Mesendoderm (in vitro differentiated cells): ENCODE measurements around the gene RBFOX1.

Source experiments
- DNase-seq: peaks from one replicate; pipeline ENCODE4 v3.0.0; 2013
- H2AK5ac ChIP-seq: 2 replicates; pipeline ENCODE4 v1.6.1; 2013; ENCODE audit warnings: low read length, inconsistent platforms
- H2BK120ac ChIP-seq: 2 replicates; pipeline ENCODE4 v1.6.1; 2013; ENCODE audit warnings: low read depth, mild to moderate bottlenecking, low read length, moderate library complexity, mixed read lengths
- H2BK15ac ChIP-seq: replicated peaks from 2 replicates; pipeline ENCODE4 v1.6.1; 2013; ENCODE audit warnings: low read depth, mild to moderate bottlenecking, moderate library complexity
- H2BK5ac ChIP-seq: 2 replicates; pipeline ENCODE4 v1.6.1; 2013; ENCODE audit warnings: low read length, inconsistent platforms
- H3K18ac ChIP-seq: 2 replicates; pipeline ENCODE4 v1.6.1; 2013; ENCODE audit warnings: mild to moderate bottlenecking, low read length, mixed read lengths
- H3K23ac ChIP-seq: one replicate; pipeline ENCODE4 v1.6.1; 2013; ENCODE audit warnings: low read length
- H3K27ac ChIP-seq: 2 replicates; pipeline ENCODE4 v1.5.1; 2013; ENCODE audit warnings: low read depth, mild to moderate bottlenecking, inconsistent platforms, low read length, moderate library complexity
- H3K27me3 ChIP-seq: 2 replicates; pipeline ENCODE4 v1.6.1; 2013; ENCODE audit warnings: low read length, control low read depth, mild to moderate bottlenecking, inconsistent platforms; ENCODE audit not compliant: insufficient read depth, poor library complexity
- H3K36me3 ChIP-seq: 2 replicates; pipeline ENCODE4 v1.6.1; 2013; ENCODE audit warnings: low read length, inconsistent platforms; ENCODE audit not compliant: control insufficient read depth, insufficient read depth
- H3K4ac ChIP-seq: one replicate; pipeline ENCODE4 v1.6.1; 2013; ENCODE audit warnings: low read depth, mild to moderate bottlenecking, low read length, moderate library complexity
- H3K4me1 ChIP-seq: 2 replicates; pipeline ENCODE4 v1.6.1; 2013; ENCODE audit warnings: low read depth, low read length, inconsistent platforms; ENCODE audit not compliant: control insufficient read depth
- H3K4me2 ChIP-seq: 2 replicates; pipeline ENCODE4 v1.6.1; 2013; ENCODE audit warnings: low read length
- H3K4me3 ChIP-seq: 2 replicates; pipeline ENCODE4 v1.5.1; 2013; ENCODE audit warnings: mild to moderate bottlenecking, low read length
- H3K56ac ChIP-seq: one replicate; pipeline ENCODE4 v1.6.1; 2013; ENCODE audit warnings: low read length
- H3K79me1 ChIP-seq: 2 replicates; pipeline ENCODE4 v1.6.1; 2013; ENCODE audit warnings: low read length, inconsistent platforms
- H3K79me2 ChIP-seq: 2 replicates; pipeline ENCODE4 v1.6.1; 2013; ENCODE audit warnings: mild to moderate bottlenecking, low read length; ENCODE audit not compliant: control insufficient read depth, insufficient read depth
- H3K9ac ChIP-seq: 2 replicates; pipeline ENCODE4 v1.6.1; 2013; ENCODE audit warnings: low read length, inconsistent platforms
- H4K5ac ChIP-seq: one replicate; pipeline ENCODE4 v1.6.1; 2013; ENCODE audit warnings: low read length
- H4K8ac ChIP-seq: one replicate; pipeline ENCODE4 v1.6.1; 2013; ENCODE audit warnings: low read depth, mild to moderate bottlenecking, control low read depth, low read length, moderate library complexity
- WGBS: extraction: QIAGEN DNeasy Blood & Tissue Kit; methylation state at CpG from one replicate; pipeline ENCODE4 v1.1.7; 2013; ENCODE audit warnings: low lambda C conversion rate, missing lambda C conversion rate; ENCODE audit not compliant: insufficient coverage; ENCODE audit errors: extremely low coverage; 5-methylcytosine and 5-hydroxymethylcytosine counted together

The RBFOX1 gene

DNA sequence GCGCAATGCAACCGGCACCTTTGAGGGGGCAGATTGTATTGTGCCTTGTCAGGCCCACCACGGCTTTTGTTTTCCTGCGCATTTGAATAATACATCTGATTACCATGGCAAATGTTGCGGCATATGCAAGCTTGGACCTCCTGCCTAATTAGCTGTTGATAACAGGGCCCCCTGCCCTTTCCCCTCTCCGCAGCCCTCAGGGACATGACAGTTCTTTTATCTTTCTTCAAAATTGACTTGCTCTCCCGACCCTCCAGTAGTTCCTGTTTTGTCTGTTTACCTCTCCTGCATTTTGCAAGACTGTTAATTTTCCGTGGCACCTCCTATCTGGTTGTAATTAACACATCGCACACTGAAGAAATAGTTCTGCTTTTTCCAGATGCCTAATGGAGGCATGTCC, 86.8 kb downstream of the RBFOX1 start:
- Histone ChIP-seq H3K4me2 (no peak overlapping the region), H3K36me3 (no peaks in the 10 kb centered on the region), H2AK5ac (no peak overlapping the region), H2BK5ac (no peak overlapping the region), H3K4ac (no peak overlapping the region), H3K4me3 (no peak overlapping the region), H3K27me3 (no peaks in the 10 kb centered on the region), H3K79me2 (no peaks in the 10 kb centered on the region), H4K5ac (no peak overlapping the region), H2BK15ac (no peak overlapping the region), H3K18ac (no peak overlapping the region), H3K4me1 (peaks cover 2% of the 10 kb centered on the region), H3K56ac (no peak overlapping the region), H3K23ac (no peak overlapping the region), H4K8ac (no peak overlapping the region), H3K27ac (no peak overlapping the region), H2BK120ac (no peak overlapping the region), H3K79me1 (no peaks in the 10 kb centered on the region), H3K9ac (no peak overlapping the region)
- no CpG with 5 or more reads among the region's 9 CpGs for WGBS
- peak; percentile 77 for DNase-seq

GRCh38 chr16:7420079-7420478, 87.4 kb downstream of the RBFOX1 start:
- Histone ChIP-seq H3K27me3 (no peaks in the 10 kb centered on the region), H3K36me3 (no peaks in the 10 kb centered on the region), H3K18ac (no peak overlapping the region), H4K5ac (no peak overlapping the region), H3K23ac (no peak overlapping the region), H3K9ac (no peak overlapping the region), H2BK15ac (peak overlapping the region; percentile 6), H2AK5ac (no peak overlapping the region), H3K4me1 (peaks cover 2% of the 10 kb centered on the region), H3K4me2 (no peak overlapping the region), H2BK5ac (peak overlapping the region; percentile 18), H4K8ac (no peak overlapping the region), H3K4ac (no peak overlapping the region), H3K79me2 (no peaks in the 10 kb centered on the region), H3K4me3 (no peak overlapping the region), H3K27ac (no peak overlapping the region), H3K79me1 (no peaks in the 10 kb centered on the region), H2BK120ac (no peak overlapping the region), H3K56ac (no peak overlapping the region)
- WGBS: no CpG with 5 or more reads among the region's 6 CpGs
- DNase-seq: no peak

- Histone ChIP-seq H2BK120ac (no peak overlapping the region), H2AK5ac (no peak overlapping the region), H3K9ac (no peak overlapping the region), H4K8ac (no peak overlapping the region), H3K4me3 (no peak overlapping the region), H3K18ac (no peak overlapping the region), H3K4ac (no peak overlapping the region), H3K27me3 (no peaks in the 10 kb centered on the region), H3K27ac (no peak overlapping the region), H3K4me1 (peaks cover 2% of the 10 kb centered on the region), H2BK15ac (no peak overlapping the region), H4K5ac (no peak overlapping the region), H3K36me3 (no peaks in the 10 kb centered on the region), H3K79me1 (no peaks in the 10 kb centered on the region), H2BK5ac (no peak overlapping the region), H3K23ac (no peak overlapping the region), H3K4me2 (no peak overlapping the region), H3K79me2 (no peaks in the 10 kb centered on the region), H3K56ac (no peak overlapping the region)
- no CpG with 5 or more reads among the region's 6 CpGs for WGBS
- DNase-seq: no peak
Observed at GRCh38 chr16:7420843-7421242, 88.2 kb downstream of the RBFOX1 start.

GRCh38 chr16:7421578-7421977, 88.9 kb downstream of the RBFOX1 start:
- H4K8ac ChIP-seq: no peak overlapping the region
- no peak overlapping the region for H3K9ac ChIP-seq
- no peak for DNase-seq
- H2BK5ac ChIP-seq: no peak overlapping the region
- no peaks in the 10 kb centered on the region for H3K36me3 ChIP-seq
- H3K18ac ChIP-seq: peak overlapping the region; percentile 47
- no peak overlapping the region for H2AK5ac ChIP-seq
- H3K4ac ChIP-seq: peak overlapping the region; percentile 39
- H3K27ac ChIP-seq: no peak overlapping the region
- no peaks in the 10 kb centered on the region for H3K27me3 ChIP-seq
- H3K79me2 ChIP-seq: no peaks in the 10 kb centered on the region
- no peak overlapping the region for H2BK15ac ChIP-seq
- peaks cover 2% of the 10 kb centered on the region for H3K4me1 ChIP-seq
- H3K4me2 ChIP-seq: no peak overlapping the region
- H3K23ac ChIP-seq: no peak overlapping the region
- no peak overlapping the region for H2BK120ac ChIP-seq
- H4K5ac ChIP-seq: no peak overlapping the region
- no peaks in the 10 kb centered on the region for H3K79me1 ChIP-seq
- WGBS: no CpG with 5 or more reads among the region's 5 CpGs
- H3K4me3 ChIP-seq: no peak overlapping the region
- H3K56ac ChIP-seq: no peak overlapping the region

GRCh38 chr16:7422036-7422888, 89.6 kb downstream of the RBFOX1 start:
- Histone ChIP-seq H2BK120ac (no peak overlapping the region), H2BK5ac (no peak overlapping the region), H3K4me2 (no peak overlapping the region), H3K9ac (no peak overlapping the region), H3K27me3 (no peaks in the 10 kb centered on the region), H2BK15ac (no peak overlapping the region), H3K27ac (no peak overlapping the region), H3K79me1 (no peaks in the 10 kb centered on the region), H4K5ac (no peak overlapping the region), H3K79me2 (no peaks in the 10 kb centered on the region), H4K8ac (no peak overlapping the region), H2AK5ac (no peak overlapping the region), H3K56ac (no peak overlapping the region), H3K23ac (no peak overlapping the region), H3K18ac (no peak overlapping the region), H3K4me1 (peaks cover 2% of the 10 kb centered on the region), H3K36me3 (no peaks in the 10 kb centered on the region), H3K4ac (no peak overlapping the region), H3K4me3 (no peak overlapping the region)
- no CpG with 5 or more reads among the region's 21 CpGs for WGBS
- DNase-seq: no peak
